GF-D8 (cell line): Measurements from ENCODE around the gene CDA.
"Not testable (repeated sequence)": the region's sequence is repeated elsewhere in the genome, so short reads cannot be mapped to it uniquely, and the experiment has no call there.

Experiments
- DNase-seq: peaks from one replicate; lab custom pipeline; 2025; lab: John Stamatoyannopoulos, UW

The CDA gene

DNA sequence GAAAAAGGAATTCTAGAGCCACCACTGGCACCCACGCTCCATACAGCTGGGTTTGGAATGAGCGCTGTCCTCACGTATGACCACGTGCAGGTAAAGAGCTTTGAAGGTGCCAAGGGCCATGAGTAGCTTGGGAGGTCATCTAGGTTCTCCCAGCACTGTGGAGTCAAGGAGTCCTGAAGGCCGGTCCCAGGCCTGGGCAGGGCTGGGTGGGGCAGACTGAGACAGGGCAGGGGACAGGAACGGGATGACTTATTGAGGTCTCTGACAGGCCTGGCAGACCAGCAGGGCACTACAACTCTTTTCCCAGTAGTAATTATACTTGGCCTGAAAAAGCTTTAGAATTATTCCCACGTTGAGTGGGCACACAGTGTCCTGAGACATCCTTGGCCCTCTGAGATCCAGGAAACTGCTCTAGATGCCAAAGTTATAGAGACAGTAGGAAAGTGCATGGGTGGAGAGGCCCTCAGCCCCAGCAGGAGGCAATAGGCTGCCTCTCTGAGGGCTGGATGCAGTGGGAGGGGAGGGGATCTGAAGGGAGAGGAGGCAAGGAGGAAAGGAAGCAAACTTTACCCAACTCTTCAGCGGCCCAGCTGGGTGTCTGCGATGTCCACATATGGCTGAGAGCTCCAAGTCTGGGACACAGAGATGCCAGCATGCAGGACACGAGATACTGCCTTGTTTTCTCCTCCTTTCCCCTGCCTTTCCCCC, 1.8 kb upstream of the CDA start:
- DNase-seq: no peak

DNA sequence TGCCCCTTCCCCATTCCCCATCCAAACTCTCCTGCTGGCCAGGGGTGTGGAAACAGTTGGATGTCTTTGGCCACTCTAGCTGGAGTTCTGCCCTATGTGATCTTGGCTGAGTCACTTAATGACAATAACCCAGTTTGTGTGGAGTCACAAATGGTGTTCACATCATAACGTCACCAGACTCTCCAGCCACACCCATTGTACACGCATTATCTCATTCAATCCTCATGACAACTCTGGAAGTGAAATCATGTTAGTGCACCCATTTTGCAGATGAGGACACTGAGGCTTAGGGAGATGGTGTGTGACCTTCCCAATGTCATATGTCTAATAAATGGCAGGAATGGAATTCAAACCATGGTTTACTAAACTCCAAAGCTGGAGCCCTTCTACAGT, 1.2 kb upstream of the CDA start:
- DNase-seq: no peak

- peak; percentile 5 for DNase-seq
These were observed 708 bp downstream of the CDA start for GRCh38 chr1:20589331-20590278.

- peak; percentile 94 for DNase-seq
These were observed 1.4 kb downstream of the CDA start for GRCh38 chr1:20590306-20590777.

DNA sequence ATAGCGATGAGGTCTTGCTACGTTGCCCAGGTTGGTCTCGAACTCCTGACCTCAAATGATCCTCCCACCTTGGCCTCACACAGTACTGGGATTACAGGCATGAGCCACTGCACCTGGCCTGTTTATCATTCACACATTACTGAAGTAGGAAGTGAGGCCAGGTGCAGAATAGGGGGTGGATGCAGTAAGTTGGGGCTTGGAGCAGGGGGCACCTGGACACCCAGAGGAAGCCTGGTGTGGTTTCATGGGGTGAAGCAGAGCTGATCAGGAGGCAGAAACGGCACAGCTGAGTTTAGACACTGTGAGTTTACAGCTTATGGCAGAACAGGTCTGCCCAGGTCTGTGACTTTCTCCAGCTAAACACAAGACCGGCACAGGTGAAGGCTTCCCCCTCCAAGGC, 4.9 kb downstream of the CDA start:
- DNase-seq: no peak

- no peak for DNase-seq
These were observed 5.8 kb downstream of the CDA start for GRCh38 chr1:20594746-20595145.

GRCh38 chr1:20596106-20596505, 7.2 kb downstream of the CDA start:
- DNase-seq: no peak

DNA sequence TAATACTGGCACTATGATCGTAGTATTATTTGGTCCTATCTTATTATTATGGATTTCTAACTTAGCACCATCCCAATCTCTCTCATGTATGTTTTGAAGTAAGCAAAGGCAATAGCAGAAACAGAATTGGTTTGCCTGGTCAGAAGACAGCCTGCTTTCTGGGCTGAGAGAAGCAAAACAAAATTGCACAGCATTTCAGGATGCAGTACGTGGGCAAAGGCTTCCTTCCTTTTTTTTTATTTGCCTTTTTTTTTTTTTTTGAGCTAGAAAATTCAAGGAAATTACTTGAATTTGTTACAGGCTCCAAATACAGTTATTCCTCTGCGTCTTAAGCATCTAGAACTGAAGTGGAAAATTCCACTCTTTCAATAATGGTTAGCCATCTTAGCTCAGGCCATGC, 8.8 kb downstream of the CDA start:
- DNase-seq: peak; percentile 80

- DNase-seq: no peak
These were observed 11.3 kb downstream of the CDA start for GRCh38 chr1:20600156-20600555.

DNA sequence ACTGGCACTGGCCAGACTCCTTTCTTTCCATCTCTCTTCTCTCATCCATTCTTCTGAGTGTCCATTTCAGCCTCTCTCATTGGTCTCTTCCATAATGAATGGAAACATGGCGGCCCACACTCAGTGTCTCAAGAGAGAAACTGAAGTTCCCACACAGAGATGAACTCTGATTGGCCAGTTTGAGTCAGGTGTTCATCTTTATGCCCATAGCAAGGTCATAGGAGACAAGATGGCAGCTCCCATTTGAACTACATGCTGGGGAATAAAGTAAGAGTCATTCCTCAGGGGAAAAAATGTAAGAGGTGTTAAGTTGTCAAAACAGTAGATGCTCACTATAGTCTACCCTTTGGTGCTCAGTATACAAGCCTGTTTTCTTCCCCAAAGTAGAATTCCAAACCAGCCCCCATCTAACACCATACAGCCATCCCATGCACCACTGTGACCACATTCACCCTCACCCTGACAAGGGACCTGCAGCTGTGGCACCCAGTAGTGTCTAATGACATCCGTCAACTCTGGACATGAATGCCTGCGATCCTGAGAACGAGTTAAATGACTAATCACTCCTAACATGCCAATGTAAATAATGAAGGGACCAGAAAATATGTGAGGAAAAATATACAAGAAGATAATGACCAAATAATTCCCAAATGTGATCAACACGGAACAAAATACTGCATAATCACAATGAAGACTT, 12.4 kb downstream of the CDA start:
- no peak for DNase-seq

- DNase-seq: peak; percentile 51
These were observed 14.1 kb downstream of the CDA start for GRCh38 chr1:20602851-20603450.

DNA sequence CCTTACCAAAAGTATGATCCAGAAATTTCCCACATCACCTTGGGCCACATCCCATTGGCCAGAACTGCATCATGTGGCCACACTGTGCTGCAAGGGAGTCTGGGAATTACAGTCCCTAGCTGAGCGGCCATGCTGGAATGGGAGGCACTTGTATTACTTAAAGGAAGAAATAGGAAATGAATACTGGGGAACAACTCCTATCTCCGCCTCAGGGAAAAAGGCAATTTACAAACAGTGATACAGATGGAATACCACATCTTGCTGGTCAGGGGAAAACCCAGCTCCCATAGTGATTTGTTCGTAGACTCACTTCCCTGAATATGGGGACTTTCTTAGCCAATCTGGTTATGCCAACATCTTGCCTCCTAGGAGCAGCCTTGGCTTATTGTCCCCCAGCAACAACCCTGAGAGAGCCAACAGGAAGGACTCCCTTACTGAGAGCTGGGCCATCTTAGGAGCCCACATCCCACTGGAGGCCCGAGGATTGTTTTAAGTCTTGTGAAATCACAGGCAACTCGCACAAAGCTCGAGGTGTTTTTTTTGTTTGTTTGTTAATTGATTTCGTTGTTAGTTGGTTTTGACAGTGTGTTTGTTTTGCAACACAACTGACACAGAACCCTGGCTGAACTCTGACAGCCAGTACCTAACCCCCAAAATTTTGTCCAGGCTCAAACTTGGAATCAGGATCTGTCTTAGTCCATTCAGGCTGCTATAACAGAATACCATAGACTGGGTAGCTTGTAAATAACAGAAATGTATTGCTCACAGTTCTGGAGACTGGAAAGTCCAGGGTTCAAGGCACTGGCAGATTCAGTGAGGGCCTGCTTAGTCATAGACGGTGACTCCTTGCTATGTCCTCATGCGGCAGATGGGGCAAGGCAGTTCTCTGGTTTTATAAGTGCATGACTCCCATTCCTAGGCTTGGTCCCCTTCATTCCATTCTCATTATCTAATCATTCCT, 14.9 kb downstream of the CDA start:
- DNase-seq: no peak

DNA sequence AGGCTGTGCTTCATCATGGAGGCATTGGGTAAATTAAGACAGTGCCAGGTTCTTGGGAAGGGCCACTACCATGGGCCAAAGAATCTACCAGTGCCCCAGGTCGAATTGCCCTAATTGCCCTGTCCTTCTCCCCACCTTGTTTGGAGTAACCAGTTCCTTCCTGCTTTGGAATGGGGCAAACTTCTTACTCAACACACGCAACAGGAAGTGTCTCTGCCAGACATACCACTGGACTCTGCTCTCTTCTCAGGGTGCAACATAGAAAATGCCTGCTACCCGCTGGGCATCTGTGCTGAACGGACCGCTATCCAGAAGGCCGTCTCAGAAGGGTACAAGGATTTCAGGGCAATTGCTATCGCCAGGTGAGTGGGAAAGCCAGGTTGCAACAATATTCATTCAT, 15.8 kb downstream of the CDA start:
- peak; percentile 40 for DNase-seq

GRCh38 chr1:20606801-20607570, 18.1 kb downstream of the CDA start:
- DNase-seq: not testable (repeated sequence)

- DNase-seq: no peak
These were observed 20.6 kb downstream of the CDA start for GRCh38 chr1:20609541-20609940.

- DNase-seq: no peak
These were observed 22.1 kb downstream of the CDA start for GRCh38 chr1:20610970-20611369.

GRCh38 chr1:20611652-20612051, 22.8 kb downstream of the CDA start:
- no peak for DNase-seq

GRCh38 chr1:20612221-20612746, 23.4 kb downstream of the CDA start:
- DNase-seq: no peak

DNA sequence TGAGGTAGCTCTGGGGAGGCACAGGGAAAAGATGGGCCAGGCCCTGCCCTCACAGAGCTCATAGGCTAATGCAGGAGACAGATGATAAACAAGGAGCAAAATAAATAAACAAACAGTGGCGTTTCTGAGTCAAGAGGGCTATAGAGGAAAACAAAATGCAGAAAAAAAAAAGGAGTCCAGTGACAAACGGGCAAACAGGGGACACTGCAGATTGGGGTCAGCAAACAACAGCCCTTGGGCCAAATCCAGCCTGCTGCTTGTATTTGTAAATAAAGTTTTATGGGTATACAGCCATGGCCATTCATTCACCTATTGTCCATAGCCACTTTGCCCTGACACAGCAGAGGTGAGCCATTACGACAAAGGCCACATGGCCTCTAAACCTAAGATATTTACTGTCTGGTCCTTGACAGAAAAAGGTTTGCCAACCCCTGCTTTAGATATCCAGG, 25.3 kb downstream of the CDA start:
- no peak for DNase-seq
